Activated CD4-positive, alpha-beta T cell treated with anti-CD3 and anti-CD28 coated beads, Interleukin-10, Interleukin-2, amounts not matched to agents 100 ng/mL and 50 ng/mL, durations not matched to agents 16 hours and 8 hours (primary cell): ENCODE results near the gene SLC12A4.
"Not testable (repeated sequence)": the region's sequence is repeated elsewhere in the genome, so short reads cannot be mapped to it uniquely, and the experiment has no call there.

Experiments used
- DNase-seq: peaks from one replicate; pipeline ENCODE4 v3.0.0-alpha.2; 2020

SLC12A4 gene

GRCh38 chr16:67987460-67988160, 19.2 kb upstream of the SLC12A4 start:
- no peak for DNase-seq

- DNase-seq, result no peak
These were observed 18.5 kb upstream of the SLC12A4 start for GRCh38 chr16:67986949-67987348.

GRCh38 chr16:67982011-67982696, 13.7 kb upstream of the SLC12A4 start:
- no peak for DNase-seq

- no peak for DNase-seq
These were observed 11.7 kb upstream of the SLC12A4 start, which contains the start of gene DPEP3 for GRCh38 chr16:67979955-67980678. DPEP3 (minus strand) TSS chr16:67980499; CDS start chr16:67980380, 119 bp downstream.

- DNase-seq, result no peak
These were observed 9.2 kb upstream of the SLC12A4 start for GRCh38 chr16:67977469-67978227.

GRCh38 chr16:67977005-67977404, 8.6 kb upstream of the SLC12A4 start:
- no peak for DNase-seq

GRCh38 chr16:67976205-67976604, 7.8 kb upstream of the SLC12A4 start:
- DNase-seq, result no peak

GRCh38 chr16:67975321-67976105, 7.1 kb upstream of the SLC12A4 start:
- no peak for DNase-seq

GRCh38 chr16:67972285-67972684, 3.8 kb upstream of the SLC12A4 start:
- DNase-seq, result not testable (repeated sequence)

GRCh38 chr16:67971111-67971510, 2.7 kb upstream of the SLC12A4 start:
- no peak for DNase-seq

GRCh38 chr16:67969254-67970039, 1.0 kb upstream of the SLC12A4 start:
- DNase-seq, result no peak

- DNase-seq, result peak; percentile 47
These were observed 458 bp downstream of the SLC12A4 start for GRCh38 chr16:67967958-67968399.

- peak; percentile 68 for DNase-seq
These were observed 1.1 kb downstream of the SLC12A4 start for GRCh38 chr16:67967183-67967957.

GRCh38 chr16:67966549-67967182, 1.8 kb downstream of the SLC12A4 start:
- DNase-seq, result no peak

GRCh38 chr16:67965668-67966548, 2.5 kb downstream of the SLC12A4 start:
- no peak for DNase-seq

GRCh38 chr16:67964477-67965131, 3.8 kb downstream of the SLC12A4 start:
- no peak for DNase-seq

GRCh38 chr16:67963662-67964321, 4.6 kb downstream of the SLC12A4 start:
- DNase-seq, result no peak

GRCh38 chr16:67963292-67963661, 5.2 kb downstream of the SLC12A4 start:
- DNase-seq, result no peak
